SK-N-SH (cell line): ENCODE measurements around the gene ZDHHC15.

Source experiments
- CTCF ChIP-seq: fragments of 200-600 bp; sonication (generic); IDR thresholded peaks from 2 replicates; pipeline ENCODE4 v1.6.1; 2017; ENCODE audit warnings: antibody characterized with exemption, mild to moderate bottlenecking, moderate library complexity
- GABPA ChIP-seq: IDR thresholded peaks from 2 replicates; pipeline ENCODE4 v1.4.0; 2012; ENCODE audit warnings: low read depth, mild to moderate bottlenecking
- MAX ChIP-seq: IDR thresholded peaks from 2 replicates; pipeline ENCODE4 v1.4.0; 2012; ENCODE audit warnings: low read depth
- MXI1 ChIP-seq: IDR thresholded peaks from 2 replicates; pipeline ENCODE4 v1.6.1; 2012; ENCODE audit warnings: mild to moderate bottlenecking, low read depth, low read length, improper control_type of control experiment
- POLR2AphosphoS5 ChIP-seq: IDR thresholded peaks from 2 replicates; pipeline ENCODE4 v1.6.1; 2012; ENCODE audit warnings: low read depth, low read length

GRCh38 chrX:75390470-75390869 lies 132.4 kb downstream of the ZDHHC15 start:
- TF ChIP-seq CTCF (no peak), POLR2AphosphoS5 (no peak), MAX (no peak), MXI1 (no peak), GABPA (no peak)
